GM21723 (cell line): ENCODE measurements around the gene ZNF66.
"Not testable (repeated sequence)": the region's sequence is repeated elsewhere in the genome, so short reads cannot be mapped to it uniquely, and the experiment has no call there.

Experiments
- ATAC-seq: cut with Tn5 transposase; IDR thresholded peaks from one replicate; pipeline ENCODE4 v1.9.1; 2021; ENCODE audit warnings: mild to moderate bottlenecking, moderate library complexity; ENCODE audit not compliant: unreplicated experiment

The ZNF66 gene

GRCh38 chr19:20776083-20777076 lies at the start of gene ZNF66:
Gene ZNF66, plus strand, starts transcription at chr19:20776304. Its CDS starts 144 bp downstream, at chr19:20776448.
- peak; percentile 97 for ATAC-seq

- not testable (repeated sequence) for ATAC-seq
Measured at GRCh38 chr19:20750169-20750568, 25.9 kb upstream of the ZNF66 start.

- not testable (repeated sequence) for ATAC-seq
Measured at GRCh38 chr19:20752291-20752690, 23.8 kb upstream of the ZNF66 start.

DNA sequence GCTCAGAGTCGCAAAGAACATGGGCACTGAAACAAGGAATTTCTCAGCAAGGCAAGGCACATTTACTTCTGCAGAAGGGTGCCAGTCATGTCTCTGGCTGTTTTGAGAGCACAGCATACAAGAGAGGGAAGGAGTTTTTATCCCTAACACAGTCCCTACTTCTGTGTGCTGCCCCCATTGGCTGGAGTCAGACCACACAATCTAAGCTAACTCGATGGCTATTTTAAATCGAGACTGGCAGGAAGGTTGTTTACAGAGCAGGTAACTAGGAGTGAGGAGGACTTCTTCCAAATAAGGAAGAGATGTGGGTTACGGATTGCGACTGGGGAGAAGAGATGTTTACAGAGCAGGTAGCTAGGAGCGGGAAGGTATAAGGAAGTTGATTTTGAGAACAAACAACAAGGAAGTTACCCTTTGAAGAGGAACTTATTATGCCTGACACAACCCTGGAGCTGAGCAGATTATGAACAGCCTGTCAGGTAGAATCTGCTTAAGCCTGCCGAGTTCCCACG lies 6.8 kb upstream of the ZNF66 start:
- ATAC-seq, result not testable (repeated sequence)

DNA sequence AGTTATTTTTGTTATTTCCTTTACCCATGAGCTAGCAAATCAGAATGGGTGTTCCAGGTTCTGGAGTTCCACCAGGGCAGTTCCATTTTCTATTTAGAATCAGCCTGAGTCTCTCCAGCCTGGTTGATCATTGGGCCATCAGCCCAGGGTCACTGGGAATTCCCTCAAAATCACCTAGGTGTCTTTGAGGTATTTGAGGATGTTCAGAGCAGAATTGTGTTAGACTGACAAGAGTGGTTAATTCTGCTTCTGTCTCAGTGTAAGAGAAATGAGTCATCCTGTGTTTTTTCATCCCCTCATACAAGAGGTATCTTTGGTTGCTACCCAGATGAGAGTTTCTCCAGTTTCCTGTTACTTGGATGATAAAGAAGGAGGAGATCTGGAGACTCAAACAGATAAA lies 11.7 kb downstream of the ZNF66 start:
- ATAC-seq, result no peak

DNA sequence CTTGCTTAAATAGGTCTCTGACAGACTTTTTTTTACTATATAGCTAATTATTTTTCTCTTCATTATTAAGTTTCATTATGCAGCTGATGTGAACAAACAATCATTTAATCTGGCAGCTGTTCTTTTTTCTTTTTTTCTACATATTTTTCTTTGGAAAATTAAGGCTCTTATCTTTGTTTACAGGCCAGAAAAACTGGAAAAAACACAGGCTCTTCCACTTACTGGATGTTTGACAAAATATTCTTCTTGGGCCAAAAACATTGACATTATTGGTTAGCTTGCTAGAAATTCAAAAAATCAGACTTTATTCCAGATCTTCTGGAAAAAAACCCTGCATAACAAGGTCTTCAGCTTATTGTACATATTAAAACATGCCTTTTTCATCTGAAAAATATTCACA lies 15.7 kb downstream of the ZNF66 start:
- no peak for ATAC-seq

DNA sequence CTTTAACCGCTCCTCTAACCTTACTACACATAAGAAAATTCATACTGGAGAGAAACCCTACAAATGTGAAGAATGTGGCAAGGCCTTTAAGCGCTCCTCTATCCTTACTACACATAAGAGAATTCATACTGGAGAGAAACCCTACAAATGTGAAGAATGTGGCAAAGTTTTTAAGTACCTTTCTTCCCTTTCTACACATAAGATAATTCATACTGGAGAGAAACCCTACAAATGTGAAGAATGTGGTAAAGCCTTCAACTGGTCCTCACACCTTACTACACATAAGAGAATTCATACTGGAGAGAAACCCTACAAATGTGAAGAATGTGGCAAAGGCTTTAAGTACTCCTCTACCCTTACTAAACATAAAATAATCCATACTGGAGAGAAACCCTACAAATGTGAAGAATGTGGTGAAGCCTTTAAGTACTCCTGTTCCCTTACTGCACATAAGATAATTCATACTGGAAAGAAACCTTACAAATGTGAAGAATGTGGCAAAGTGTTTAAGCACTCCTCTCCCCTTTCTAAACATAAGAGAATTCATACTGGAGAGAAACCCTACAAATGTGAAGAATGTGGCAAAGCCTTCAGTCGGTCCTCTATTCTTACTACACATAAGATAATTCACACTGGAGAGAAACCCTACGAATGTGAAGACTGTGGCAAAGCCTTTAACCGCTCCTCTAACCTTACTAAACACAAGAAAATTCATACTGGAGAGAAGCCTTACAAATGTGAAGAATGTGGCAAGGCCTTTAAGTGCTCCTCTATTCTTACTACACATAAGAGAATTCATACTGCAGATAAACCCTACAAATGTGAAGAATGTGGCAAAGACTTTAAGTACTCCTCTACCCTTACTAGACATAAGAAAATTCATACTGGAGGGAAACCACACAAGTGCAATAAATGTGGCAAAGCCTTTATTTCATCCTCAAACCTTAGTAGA lies 30.5 kb downstream of the ZNF66 start:
- not testable (repeated sequence) for ATAC-seq

GRCh38 chr19:20840371-20840770 lies 64.3 kb downstream of the ZNF66 start:
- no peak for ATAC-seq
